Peyer's patch (tissue), 4 donors: ENCODE data around the gene NAT14. TPM values are rescaled to one million over a fixed set of nuclear protein-coding genes. Genes with fewer than 3 reads are reported as not detected.
"Not testable (repeated sequence)": the region's sequence is repeated elsewhere in the genome, so short reads cannot be mapped to it uniquely, and the experiment has no call there.

Experiments
- DNase-seq, 3 donors: peaks; one replicate each; pipeline ENCODE4 v3.0.0-alpha.2; 2017 to 2019
- H3K27ac ChIP-seq, 4 donors: fragments of 200-600 bp; sonication (generic); one replicate each; pipeline ENCODE4 v1.5.1; 2016 to 2019
- H3K27me3 ChIP-seq, 2 donors: fragments of 200-600 bp; sonication (generic); one replicate each; pipeline ENCODE4 v1.5.1; 2019
- H3K36me3 ChIP-seq, 3 donors: fragments of 200-600 bp; sonication (generic); one replicate each; pipeline ENCODE4 v1.5.1; 2016 to 2019
- H3K4me1 ChIP-seq, 4 donors: fragments of 200-600 bp; sonication (generic); one replicate each; pipeline ENCODE4 v1.5.1; 2016 to 2019
- H3K4me3 ChIP-seq, 4 donors: fragments of 200-600 bp; sonication (generic); 1 replicate in 3 of 4; 2 replicates in 1 of 4; pipeline ENCODE4 v1.5.1; 2016 to 2019; ENCODE audit warnings: mild to moderate bottlenecking in 1 of 4
- H3K9me3 ChIP-seq, 4 donors: fragments of 200-600 bp; sonication (generic); one replicate each; pipeline ENCODE4 v1.5.1; 2016 to 2019; ENCODE audit warnings: mild to moderate bottlenecking in 1 of 4
- POLR2A ChIP-seq, 2 donors: fragments of 450-650 bp; IDR thresholded peaks; one replicate each; pipeline ENCODE4 v1.5.1; 2017; ENCODE audit warnings: antibody characterized with exemption in 2 of 2, mild to moderate bottlenecking in 2 of 2, moderate library complexity in 2 of 2
- total RNA-seq, 4 donors: library from RNA; depleted of rRNA; stranded (reverse); fragments of >200 nt; gene quantifications; one replicate each; pipeline ENCODE4 v1.1.0, GENCODE V29; 2016
- TF ChIP-seq, protein P1 (sequence below), 6 experiments: fragments of 450-650 bp in 4 of 6; fragments of 200-600 bp in 2 of 6; sonication (generic) in 1 of 6; IDR thresholded peaks; one replicate each; pipeline ENCODE4 v1.5.1; 2017 to 2019; ENCODE audit warnings: antibody characterized with exemption in 6 of 6, mild to moderate bottlenecking in 3 of 6, moderate library complexity in 1 of 6

Gene NAT14
- total RNA-seq, 4 donors from 2014 or later: 1.4 to 7.4 (median 3.0) TPM

- TF ChIP-seq, protein P1, sequence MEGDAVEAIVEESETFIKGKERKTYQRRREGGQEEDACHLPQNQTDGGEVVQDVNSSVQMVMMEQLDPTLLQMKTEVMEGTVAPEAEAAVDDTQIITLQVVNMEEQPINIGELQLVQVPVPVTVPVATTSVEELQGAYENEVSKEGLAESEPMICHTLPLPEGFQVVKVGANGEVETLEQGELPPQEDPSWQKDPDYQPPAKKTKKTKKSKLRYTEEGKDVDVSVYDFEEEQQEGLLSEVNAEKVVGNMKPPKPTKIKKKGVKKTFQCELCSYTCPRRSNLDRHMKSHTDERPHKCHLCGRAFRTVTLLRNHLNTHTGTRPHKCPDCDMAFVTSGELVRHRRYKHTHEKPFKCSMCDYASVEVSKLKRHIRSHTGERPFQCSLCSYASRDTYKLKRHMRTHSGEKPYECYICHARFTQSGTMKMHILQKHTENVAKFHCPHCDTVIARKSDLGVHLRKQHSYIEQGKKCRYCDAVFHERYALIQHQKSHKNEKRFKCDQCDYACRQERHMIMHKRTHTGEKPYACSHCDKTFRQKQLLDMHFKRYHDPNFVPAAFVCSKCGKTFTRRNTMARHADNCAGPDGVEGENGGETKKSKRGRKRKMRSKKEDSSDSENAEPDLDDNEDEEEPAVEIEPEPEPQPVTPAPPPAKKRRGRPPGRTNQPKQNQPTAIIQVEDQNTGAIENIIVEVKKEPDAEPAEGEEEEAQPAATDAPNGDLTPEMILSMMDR (IDR thresholded peaks at IDR 0.05): no peak
- TF ChIP-seq POLR2A (IDR thresholded peaks at IDR 0.05): no peak
- H3K4me3 ChIP-seq: no peak overlapping the region
- H3K4me1 ChIP-seq: peaks cover 0 to 24% (median 9%) of the 10 kb centered on the region in 4 donors
- no peaks in the 10 kb centered on the region for H3K9me3 ChIP-seq
- no peak overlapping the region for H3K27ac ChIP-seq
- no peaks in the 10 kb centered on the region for H3K36me3 ChIP-seq
- no peak for DNase-seq
- peaks cover 0 to 51% of the 10 kb centered on the region in 2 donors for H3K27me3 ChIP-seq
Measured at GRCh38 chr19:55444646-55445045, 40.3 kb upstream of the NAT14 start.

DNA sequence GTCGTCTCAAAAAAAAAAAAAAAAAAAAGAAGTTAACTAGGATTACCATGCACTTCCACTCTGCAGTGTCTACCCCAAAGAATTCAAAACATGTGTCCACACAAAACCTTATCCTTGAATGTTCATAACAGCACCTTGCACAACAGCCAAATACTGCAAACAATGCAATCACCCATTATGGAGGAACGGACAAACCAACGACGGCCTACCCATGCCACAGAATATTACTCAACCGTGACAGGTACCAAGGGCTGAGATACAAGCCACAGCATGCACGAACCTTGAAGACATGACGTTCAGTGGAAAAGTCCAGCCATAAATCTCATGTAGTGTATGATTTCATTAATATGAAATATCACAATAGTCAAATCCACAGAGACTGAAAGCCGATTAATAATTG lies 38.9 kb upstream of the NAT14 start:
- Histone ChIP-seq H3K36me3 (no peaks in the 10 kb centered on the region), H3K4me3 (no peak overlapping the region), H3K9me3 (no peaks in the 10 kb centered on the region), H3K27me3 (peaks cover 0 to 46% of the 10 kb centered on the region in 2 donors), H3K4me1 (peaks cover 0 to 19% (median 7%) of the 10 kb centered on the region in 4 donors), H3K27ac (no peak overlapping the region)
- TF ChIP-seq, protein P1 (IDR thresholded peaks at IDR 0.05): no peak
- TF ChIP-seq POLR2A (IDR thresholded peaks at IDR 0.05): no peak
- DNase-seq: no peak

GRCh38 chr19:55447421-55448174 lies 37.4 kb upstream of the NAT14 start:
- H3K4me1 ChIP-seq: peaks cover 0 to 21% (median 8%) of the 10 kb centered on the region in 4 donors
- DNase-seq: no peak
- peaks cover 0 to 48% of the 10 kb centered on the region in 2 donors for H3K27me3 ChIP-seq
- H3K9me3 ChIP-seq: no peaks in the 10 kb centered on the region
- no peak overlapping the region for H3K4me3 ChIP-seq
- no peak for TF ChIP-seq POLR2A (IDR thresholded peaks at IDR 0.05)
- TF ChIP-seq, protein P1 (IDR thresholded peaks at IDR 0.05): no peak
- H3K27ac ChIP-seq: no peak overlapping the region
- H3K36me3 ChIP-seq: no peaks in the 10 kb centered on the region

DNA sequence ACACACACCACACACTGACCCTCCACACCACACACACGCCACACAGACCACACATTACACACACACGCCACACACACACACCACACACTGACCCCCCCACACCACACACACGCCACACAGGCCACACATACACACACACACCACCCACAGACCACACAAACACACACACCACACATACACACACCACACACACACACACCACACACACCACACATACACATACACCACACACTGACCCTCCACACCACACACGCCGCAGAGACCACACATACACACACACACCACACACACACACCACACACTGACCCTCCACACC lies 36.9 kb upstream of the NAT14 start:
- H3K4me3 ChIP-seq, DNase-seq, H3K9me3 ChIP-seq, H3K36me3 ChIP-seq, H3K27ac ChIP-seq: not testable (repeated sequence)
- peaks cover 0 to 45% of the 10 kb centered on the region in 2 donors for H3K27me3 ChIP-seq
- peaks cover 0 to 22% (median 9%) of the 10 kb centered on the region in 4 donors for H3K4me1 ChIP-seq

DNA sequence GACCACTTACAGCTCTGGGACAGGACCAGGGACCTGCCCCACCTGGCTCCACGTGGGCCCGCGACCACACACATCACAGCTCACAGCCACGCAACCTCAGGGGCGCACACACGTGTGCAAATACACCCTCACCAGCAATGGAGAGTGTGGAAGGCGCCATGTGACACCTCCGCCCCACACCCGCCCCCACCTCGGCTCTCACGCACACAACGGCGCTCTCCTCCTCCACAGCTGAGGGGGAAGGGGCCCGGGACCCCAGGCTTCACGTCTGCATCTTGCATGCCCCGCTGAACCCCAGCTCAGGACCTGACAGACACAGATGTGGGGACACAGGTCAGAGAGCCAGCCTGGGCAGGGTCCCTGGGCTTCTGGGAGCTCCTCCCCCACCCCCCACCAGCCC lies 35.5 kb upstream of the NAT14 start:
- no peak for DNase-seq
- Histone ChIP-seq H3K36me3 (no peaks in the 10 kb centered on the region), H3K9me3 (no peaks in the 10 kb centered on the region), H3K4me3 (no peak overlapping the region), H3K27me3 (peaks cover 0 to 31% of the 10 kb centered on the region in 2 donors), H3K4me1 (peaks cover 0 to 24% (median 9%) of the 10 kb centered on the region in 4 donors), H3K27ac (no peak overlapping the region)
- no peak for TF ChIP-seq POLR2A (IDR thresholded peaks at IDR 0.05)
- TF ChIP-seq, protein P1 (IDR thresholded peaks at IDR 0.05): no peak

DNA sequence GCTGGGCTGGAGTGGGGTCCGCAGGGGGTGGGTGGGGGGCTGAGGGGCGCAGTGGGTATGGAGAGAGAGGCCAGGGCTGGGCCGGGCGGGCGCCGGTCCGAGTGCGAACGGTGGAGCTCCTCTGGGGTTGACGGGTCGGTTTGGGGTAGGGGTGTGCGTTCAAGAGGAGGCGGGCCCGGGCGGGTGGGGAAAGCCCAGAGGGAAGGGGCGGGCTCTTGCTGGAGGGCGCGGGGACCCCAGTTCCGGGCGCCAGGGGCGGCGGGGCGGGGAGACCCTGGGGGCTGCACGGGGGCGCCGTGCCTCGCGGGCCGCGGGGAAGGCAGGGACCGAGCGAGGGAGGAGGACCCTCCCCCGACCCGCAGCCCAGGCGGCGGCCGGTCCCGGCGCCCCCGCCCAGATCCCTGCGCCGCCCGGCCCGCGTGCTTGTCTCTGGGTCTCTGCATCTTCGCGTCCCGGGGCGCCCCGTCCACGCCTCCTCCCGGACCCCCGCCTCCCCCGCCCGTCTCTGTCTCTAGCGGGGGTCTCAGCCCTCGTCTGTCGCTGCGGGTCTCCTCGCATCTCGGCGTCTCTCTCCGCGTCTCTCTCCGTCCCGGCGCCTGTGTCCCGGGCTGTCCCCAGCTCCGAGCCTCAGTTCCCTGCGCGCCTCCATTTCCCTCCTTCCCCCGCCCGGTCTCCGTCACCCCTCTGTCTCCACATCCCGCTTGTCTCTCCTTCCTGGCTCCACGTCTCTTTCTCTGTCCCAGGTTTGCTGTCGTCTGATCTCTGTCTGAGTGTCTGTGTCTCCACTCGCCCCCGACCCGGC lies 33.6 kb upstream of the NAT14 start:
- peak overlapping the region in 2 of 4 donors; percentile 2 to 41 for H3K4me3 ChIP-seq

More for the DNA sequence above, 33.6 kb upstream of the NAT14 start:
- Histone ChIP-seq H3K4me1 (peaks cover 0 to 24% (median 9%) of the 10 kb centered on the region in 4 donors), H3K27ac (no peak overlapping the region), H3K9me3 (no peaks in the 10 kb centered on the region), H3K36me3 (peaks cover 0 to 14% (median 0%) of the 10 kb centered on the region in 3 donors), H3K27me3 (peaks cover 0 to 26% of the 10 kb centered on the region in 2 donors)
- TF ChIP-seq, protein P1 (IDR thresholded peaks at IDR 0.05): no peak
- TF ChIP-seq POLR2A (IDR thresholded peaks at IDR 0.05): no peak
- no peak for DNase-seq
